Measurements from ENCODE around the gene IL12RB2.

DNA sequence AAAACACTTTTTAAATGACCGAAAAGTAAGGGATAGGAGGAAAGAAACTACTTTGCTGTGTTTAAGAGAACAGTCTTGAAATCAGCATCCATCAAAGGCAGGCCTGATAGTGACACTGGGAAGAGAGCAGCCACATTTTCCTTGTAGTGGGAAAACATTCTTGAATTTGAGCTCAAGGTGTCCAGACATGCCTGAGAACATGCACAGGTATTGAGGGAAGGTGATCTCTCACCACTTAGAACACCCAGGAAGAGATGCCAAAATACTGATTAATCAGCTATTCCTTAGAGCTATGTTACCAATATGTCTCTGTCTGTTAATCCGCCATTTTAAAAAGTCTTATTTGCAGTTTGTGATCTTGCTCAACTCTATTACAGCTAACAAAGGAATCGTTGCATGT, 25.9 kb downstream of the IL12RB2 start:
- TF ChIP-seq, protein P1, sequence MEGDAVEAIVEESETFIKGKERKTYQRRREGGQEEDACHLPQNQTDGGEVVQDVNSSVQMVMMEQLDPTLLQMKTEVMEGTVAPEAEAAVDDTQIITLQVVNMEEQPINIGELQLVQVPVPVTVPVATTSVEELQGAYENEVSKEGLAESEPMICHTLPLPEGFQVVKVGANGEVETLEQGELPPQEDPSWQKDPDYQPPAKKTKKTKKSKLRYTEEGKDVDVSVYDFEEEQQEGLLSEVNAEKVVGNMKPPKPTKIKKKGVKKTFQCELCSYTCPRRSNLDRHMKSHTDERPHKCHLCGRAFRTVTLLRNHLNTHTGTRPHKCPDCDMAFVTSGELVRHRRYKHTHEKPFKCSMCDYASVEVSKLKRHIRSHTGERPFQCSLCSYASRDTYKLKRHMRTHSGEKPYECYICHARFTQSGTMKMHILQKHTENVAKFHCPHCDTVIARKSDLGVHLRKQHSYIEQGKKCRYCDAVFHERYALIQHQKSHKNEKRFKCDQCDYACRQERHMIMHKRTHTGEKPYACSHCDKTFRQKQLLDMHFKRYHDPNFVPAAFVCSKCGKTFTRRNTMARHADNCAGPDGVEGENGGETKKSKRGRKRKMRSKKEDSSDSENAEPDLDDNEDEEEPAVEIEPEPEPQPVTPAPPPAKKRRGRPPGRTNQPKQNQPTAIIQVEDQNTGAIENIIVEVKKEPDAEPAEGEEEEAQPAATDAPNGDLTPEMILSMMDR (conservative IDR thresholded peaks at IDR 0.05 in 1 of 2, IDR thresholded peaks at IDR 0.05 in 1 of 2; ENCODE audit: low read depth in 1 of 2, low read length in 2 of 2) = no peak
- no peak for TF ChIP-seq EZH2 (IDR thresholded peaks at IDR 0.05; ENCODE audit: low read length, missing control alignments)
